HG03103 (cell line): Measurements from ENCODE around the gene CSMD2.
"Not testable (repeated sequence)": the region's sequence is repeated elsewhere in the genome, so short reads cannot be mapped to it uniquely, and the experiment has no call there.

Source experiments
- ATAC-seq: cut with Tn5 transposase; IDR thresholded peaks from one replicate; pipeline ENCODE4 v1.9.1; 2021; ENCODE audit warnings: low read depth; ENCODE audit not compliant: unreplicated experiment

Gene CSMD2

DNA sequence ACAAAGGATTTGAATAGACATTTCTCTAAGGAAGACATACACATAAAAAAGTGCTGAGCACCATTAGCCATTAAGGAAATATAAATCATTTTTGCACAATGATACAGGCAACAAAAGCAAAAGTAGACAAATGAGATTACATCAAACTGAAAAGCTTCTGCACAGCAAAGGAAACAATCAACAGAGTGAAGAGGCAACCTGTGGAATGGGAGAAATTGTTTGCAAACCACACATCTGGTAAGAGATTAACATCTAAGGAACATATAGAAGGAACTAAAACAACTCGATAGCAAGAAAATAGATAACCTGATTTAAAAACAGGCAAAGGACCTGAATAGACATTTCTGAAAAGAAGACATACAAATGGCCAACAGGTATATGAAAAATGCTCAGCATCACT lies 635.1 kb downstream of the CSMD2 start:
- no peak for ATAC-seq

DNA sequence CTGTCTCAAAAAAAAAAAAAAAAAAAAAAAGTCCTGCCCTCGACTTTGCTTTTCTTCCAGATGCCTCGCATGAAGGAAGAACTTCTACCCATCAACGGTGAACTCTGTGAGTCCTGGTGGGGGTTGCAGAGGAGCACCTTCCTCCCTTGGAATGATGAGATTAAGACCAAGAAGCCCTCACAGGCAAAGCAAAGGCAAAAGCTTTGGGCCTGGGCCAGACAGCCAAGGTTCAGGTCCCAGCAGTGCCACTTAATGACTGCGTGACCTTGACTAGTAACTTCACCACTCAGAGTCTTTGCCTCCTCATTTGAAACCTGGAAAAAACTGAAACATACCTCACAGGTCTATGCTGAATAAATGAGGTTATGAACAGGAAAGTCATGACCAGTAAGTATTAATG lies 637.1 kb downstream of the CSMD2 start:
- no peak for ATAC-seq

DNA sequence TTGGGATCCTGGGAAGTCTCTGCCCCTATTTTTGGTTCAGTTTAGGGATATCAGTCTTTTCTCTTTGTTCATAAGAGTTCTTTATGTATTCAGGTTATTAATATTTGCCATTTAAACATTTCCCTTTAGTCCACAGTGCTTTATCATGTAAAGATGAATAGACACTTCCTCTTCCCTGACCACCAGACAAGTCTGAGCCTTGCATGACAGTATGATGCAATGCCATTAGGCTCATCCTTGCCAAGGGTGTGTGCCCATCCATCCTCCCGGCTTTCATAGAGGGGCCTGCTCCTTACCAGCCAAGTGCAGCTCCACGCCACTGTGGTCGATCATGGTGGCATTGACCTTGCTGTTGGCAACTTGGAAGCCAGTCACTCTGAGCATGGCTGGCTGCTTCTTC lies 640.4 kb downstream of the CSMD2 start:
- ATAC-seq = no peak

DNA sequence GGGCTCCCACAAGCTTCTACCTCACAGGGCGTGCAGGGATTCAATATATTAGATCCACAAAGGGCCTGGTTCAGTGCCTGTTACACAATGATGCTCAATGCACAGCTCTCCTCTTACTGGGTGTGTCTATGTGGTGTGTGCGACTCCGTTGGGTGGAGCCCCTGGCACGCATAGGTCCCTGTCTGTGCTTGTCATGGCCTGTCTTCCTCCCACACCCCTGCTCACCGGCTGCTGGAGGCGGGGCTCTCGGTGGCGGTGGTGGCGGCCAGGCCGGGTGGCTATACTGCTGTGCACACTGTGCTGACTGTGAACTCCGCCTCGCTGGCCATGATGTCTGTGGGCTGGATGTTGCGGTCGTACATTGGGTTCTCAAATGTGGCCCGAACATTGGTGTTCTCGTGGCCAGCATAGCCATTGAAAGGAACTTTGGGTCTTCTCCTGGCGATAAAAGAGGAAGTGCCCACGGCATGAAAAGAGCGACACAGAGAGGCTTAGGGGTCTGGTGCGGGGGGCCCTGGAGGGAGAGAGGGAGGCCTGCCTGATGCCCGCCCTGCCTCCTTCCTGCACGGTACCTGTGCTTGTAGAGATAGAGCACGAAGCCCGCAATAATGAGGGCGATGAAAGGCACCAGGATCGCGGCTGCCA lies 645.7 kb downstream of the CSMD2 start:
- no peak for ATAC-seq

DNA sequence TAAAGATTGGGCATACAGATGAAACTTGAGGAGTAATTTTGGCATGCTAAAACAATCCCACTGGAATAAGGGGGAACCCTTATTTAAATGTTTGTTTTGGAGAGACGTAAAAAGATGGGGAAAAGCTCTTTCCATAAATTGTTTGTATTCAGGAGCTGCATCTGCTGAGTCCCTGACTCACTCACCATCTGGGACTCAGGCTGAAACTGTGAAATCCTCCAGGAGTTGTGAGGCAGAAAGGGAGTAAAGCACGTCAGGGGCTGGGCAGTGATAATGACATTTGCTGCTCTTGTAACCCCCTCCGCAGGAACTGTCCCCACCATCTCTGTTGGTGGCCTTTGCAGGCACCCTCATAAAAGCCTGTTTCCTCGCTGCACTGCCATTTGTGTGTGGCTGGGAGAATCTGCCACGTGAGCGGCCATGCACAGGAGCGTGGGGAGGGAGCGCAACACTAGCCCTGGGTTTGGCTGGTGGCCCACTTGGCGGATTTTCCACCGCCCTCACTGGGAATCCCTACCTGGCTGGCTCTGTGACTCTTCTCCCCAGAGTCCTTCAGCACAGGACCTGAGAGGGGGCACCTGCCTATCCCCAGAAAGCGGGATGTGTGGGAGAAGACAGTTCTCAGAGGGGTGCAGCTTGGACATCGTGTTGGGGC lies 647.3 kb downstream of the CSMD2 start:
- ATAC-seq = no peak

DNA sequence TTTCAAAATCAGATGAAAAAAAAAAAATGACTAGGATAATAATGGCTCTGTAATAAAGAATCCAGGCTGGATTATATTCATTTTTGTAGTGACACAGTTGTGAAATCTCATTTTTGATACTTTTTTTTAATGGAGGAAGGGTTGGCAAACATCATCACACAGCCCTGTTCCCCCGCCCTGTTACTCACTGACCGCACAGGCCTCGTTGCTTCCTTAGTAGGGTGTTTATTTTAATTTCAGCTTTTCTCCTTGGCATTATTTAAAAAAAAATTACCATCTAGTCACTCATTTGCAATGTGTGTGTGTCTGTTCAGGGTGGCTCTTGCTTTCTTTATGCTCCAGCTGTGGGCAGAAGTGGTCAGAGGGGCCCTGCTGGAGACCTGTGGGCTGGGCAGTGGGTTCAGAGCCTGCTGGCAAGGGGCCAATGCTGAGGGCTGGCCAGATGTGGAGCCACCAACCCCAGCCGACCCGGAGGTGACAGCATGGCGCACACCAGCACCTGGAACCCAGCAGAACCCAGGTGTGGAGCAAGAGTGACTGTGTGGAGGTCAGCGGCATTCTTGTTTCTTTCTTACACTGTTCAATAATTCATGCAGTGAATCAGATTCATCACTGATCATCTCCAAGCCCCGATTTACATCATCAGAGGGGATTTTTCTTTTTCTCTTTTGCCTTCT lies 648.0 kb downstream of the CSMD2 start:
- ATAC-seq = no peak

DNA sequence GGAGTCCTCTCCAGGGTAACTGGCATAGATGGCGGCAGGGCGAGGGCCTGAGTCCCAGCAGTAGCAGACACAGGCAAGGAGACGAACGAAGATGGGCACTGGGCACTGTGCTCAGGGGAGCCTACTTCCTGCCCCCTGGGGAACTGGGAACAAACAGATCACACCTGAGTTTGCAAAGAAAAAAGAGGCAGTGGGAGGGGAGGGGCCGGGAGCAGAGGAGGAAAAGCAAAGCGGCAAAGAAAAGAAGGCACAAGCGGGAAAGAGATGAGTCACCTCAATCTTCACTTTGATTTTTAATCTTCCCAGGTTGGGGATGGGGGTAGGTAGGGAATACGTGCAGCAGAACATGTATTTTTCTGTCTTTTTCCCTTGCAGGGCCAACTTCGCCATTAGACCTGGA lies 648.6 kb downstream of the CSMD2 start:
- no peak for ATAC-seq

DNA sequence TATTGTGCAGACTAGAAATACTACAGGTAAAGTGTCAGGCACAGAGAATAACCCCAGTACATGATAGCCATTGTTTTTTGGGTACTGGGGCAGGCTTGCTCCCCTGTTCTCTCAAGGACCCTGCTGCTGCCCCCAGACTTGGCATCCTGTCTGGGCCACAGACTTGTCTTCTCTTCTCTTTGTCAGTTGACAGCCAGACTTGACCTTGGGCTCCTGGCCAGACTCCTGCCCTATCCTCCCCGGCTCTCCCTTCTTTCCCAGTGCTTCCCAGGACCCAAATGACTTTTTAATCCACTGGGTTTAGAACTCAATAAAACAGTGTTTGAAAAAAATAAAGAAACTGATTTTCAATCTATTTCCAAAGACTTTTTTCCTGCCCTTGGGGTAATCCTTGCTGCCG lies 649.4 kb downstream of the CSMD2 start:
- ATAC-seq = no peak

DNA sequence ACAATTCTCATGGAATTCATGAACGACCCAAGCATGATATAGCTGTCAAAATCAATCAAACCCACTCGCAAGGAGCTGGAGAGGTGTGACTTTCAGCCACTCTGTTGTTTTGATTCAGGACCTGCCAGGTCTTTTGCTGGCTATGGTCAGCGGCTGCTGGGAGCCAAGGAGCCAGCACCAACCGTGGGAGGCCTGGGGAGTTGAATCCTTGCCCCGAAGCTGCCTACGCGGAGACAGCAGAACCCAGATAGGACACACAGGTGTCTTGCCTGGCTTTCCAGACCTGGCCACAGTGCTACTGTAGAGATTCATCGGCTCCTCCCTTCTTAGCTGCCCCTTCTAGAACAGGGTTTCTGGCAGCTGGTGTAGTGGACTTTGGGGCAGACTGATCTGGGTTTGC lies 649.9 kb downstream of the CSMD2 start:
- ATAC-seq = no peak

DNA sequence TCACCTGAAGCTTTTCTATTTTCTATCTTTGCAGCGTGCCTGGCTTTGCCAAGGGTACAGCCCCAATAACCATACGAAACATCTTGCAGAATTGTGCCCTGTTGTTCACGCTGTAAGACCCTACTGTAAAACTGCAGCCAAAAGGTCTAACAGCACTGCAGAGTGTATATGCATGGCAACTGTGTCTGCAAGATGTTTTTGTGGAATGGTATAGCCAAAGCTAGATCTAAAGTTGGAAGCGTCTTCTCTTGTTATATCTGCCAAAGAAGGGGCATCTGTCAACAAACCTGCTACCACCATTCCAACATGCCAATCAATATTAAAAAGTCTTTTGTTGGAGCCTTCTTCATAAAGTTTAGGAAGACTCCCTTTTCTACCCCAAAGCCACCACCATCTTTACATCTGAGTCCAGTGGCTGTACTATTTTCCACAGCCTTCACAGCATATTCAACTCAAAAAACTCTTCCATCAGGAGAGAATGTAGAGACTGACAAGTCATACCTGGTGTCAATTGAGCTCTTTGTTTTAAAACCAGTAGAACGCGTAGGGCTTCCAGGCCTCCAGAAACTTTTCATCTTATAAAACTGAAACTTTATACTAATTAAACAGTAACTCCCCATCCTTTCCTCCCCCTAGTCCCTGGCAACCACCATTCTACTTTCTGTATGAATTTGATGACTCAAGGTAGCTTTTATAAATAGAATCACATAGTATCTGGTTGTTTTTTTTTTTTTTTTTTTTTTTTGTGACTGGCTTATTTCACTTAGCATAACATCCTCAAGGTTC lies 652.6 kb downstream of the CSMD2 start:
- no peak for ATAC-seq

DNA sequence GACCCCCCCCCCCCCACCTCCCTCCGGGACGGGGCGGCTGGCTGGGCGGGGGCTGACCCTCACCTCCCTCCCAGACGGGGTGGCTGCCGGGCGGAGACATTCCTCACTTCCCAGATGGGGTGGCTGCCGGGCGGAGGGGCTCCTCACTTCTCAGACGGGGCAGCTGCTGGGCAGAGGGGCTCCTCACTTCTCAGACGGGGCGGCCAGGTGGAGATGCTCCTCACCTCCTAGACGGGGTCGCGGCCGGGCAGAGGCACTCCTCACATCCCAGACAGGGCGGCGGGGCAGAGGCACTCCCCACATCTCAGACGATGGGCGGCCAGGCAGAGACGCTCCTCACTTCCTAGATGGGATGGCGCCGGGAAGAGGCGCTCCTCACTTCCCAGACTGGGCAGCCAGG lies 655.8 kb downstream of the CSMD2 start:
- ATAC-seq = not testable (repeated sequence)

DNA sequence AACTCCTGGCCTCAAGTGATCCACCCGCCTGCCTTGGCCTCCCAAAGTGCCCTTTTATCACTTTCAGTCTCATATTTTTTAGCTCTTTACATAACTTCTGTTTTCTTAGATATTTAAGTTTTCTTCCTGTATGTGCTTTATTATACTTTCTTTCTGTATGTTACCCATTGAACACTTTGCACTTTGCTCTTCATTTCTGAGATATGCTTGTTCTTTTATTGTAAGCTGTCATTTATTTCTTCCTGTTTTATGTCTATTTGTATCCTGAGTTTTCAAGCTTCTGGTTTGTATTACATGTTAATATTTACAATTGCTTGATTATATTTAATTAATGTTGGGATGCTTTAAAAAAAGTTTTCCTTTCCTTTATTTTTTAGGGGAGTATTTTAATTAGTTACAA lies 656.9 kb downstream of the CSMD2 start:
- no peak for ATAC-seq

DNA sequence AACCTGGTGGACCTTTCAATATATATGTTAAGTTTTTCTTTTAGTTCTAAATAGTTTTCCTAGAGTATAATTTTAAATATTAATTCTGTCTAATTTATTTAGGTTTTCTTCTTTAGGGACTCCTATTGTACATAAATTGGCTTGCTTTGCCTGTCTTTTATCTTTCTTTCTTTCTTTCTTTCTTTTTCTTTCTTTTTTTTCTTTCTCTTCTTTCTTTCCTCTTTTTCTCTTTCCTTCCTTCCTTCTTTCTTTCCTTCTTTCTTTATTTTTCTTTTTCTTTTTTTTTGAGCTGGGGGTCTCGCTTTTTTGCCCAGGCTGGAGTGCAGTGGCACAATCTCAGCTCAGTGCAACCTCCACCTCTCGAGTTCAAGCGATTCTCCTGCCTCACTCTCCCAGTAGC lies 657.4 kb downstream of the CSMD2 start:
- ATAC-seq = no peak

DNA sequence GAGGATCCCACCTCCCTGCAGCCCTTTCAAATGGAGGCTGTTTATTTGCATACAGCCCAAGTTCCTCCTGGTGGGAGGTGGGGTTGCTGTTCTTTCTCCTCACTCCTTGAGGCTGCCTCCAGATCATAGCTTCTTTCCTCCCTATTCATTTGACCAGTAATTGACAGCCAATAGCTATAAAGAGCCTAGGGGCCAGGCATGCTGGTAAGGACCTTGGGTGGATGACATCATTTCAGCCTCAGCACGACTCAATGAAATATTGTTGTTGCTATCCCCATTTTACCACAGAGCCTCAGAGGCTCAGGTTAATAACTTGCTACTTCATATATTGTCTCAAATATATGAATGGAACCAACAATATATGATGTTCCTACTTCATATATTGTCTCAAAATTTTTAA lies 661.5 kb downstream of the CSMD2 start:
- no peak for ATAC-seq

DNA sequence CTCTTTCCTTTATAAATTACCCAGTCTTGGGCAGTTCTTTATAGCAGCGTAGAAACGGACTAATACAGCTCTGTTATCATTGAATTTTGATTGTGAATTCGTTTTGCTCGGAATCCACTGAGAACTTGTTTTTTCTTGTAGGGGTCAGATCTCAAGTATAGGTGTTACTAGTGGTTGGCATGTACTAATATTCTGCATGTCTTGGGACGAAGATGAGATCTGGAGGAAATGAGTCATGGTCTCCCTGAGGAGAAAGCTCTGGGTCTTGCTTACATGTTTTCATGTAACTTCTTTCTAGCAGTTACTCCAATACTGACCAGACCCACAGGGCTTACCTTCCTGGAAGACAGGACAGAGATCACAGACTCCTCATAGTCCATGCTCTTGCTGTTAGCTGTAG lies 662.3 kb downstream of the CSMD2 start:
- no peak for ATAC-seq

DNA sequence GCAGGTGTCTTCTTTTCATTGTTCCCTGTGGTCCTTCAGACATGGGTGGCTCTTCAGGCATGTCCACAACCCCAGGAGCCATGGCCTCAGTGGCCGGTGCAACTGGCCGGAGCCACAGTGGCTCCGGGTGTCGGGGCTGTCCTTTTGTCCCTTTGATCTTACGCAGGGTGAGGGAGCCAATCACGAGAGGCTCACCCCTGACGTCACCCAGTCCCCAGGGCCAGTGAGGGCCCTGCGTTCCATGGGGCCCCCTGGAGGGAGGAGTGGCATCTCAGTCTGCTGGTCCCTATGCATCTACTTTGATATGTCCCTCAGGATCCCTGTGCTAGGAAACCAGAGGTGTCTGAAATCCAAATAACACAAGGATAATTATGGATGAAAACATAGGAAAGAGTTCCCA lies 663.3 kb downstream of the CSMD2 start:
- no peak for ATAC-seq

DNA sequence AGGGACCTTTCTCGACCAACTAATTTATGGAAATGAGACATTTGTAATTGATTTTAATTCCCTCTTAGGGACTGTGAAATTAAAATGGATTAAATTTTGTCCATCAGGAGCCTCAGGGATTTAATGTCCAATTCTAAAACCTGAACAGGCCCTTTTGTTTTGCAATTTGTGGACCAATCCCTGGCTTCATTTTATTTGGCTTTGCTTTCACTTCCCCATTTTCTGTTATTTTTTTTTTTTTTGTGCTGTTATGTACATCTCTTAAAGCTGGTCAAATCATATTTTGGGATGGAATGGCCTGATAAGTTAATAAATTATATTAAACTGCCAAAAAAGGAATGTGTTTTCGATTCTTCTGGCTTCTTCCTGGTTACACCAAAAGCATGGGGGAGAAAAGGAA lies 663.7 kb downstream of the CSMD2 start:
- no peak for ATAC-seq

DNA sequence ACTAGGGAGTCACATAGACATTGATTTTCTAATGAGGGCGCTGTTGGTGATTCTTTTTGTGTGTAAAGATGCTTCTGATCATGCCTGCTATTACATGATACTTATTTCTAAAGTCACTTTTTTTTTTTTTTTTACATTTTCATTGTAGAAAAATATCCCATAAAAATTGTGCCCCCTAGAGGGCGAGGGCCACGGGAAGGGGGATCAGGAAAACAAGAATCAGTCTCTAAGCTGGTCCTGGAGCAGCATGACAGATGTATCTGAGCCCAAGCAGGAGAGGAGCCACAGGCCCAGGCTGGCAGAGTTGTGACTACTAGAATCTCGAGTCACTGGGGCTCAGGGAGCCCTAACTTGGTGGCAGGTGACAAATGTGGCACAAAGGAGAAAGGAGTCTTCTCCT lies 664.5 kb downstream of the CSMD2 start:
- no peak for ATAC-seq

DNA sequence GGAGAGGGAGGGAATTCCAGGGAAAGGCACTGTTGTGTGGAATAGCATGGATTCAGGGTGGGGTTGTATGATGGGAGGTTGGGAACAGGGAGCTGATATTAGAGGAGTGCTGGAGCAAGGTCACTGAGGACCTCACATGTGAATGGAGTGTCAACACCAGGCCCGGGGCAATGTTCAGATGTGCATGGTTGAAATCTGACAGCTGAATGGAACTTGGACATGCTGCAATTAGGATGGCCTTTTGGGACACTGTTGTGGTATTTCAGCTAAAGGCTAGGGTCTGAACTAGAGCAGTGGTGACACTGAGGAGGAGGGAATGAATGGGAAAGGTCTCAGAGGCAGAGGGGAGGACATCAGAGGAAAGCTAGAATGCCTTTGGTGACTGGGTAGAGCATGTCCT lies 667.6 kb downstream of the CSMD2 start:
- ATAC-seq = no peak

DNA sequence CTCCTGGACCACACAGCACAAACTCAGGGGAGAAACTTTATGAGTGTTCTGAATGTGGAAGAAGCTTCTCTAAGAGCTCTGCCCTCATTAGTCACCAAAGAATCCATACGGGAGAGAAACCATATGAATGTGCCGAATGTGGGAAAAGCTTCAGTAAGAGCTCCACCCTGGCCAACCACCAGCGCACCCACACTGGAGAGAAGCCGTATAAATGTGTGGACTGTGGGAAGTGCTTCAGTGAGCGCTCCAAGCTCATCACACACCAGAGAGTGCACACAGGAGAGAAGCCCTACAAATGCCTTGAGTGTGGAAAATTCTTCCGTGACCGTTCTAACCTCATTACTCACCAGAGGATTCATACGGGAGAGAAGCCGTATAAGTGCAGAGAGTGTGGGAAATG lies 670.1 kb downstream of the CSMD2 start:
- no peak for ATAC-seq

DNA sequence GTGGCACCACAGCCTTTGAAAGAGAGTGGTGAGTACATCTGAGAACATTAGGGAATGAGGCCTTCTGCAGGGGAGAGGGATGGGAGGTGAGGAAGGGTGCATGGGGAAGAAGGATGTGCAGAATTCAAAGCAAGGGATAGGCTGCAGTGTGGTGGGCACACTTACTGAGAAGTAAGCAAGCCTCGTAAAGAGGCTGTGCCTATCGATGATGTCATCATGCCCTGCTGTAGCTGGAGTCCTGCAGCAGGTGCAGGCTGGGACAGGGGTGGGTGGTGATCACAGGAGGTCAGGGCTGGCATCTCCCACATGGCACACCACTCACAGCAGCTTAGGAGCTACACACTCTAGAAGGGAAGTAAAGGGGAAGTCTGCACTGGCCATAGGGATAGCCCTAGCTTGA lies 676.4 kb downstream of the CSMD2 start:
- no peak for ATAC-seq
